ENCODE data around the gene INHBC.

- TF ChIP-seq CTCF (conservative IDR thresholded peaks at IDR 0.05), result no peak
- no peak for TF ChIP-seq EZH2 (IDR thresholded peaks at IDR 0.05; ENCODE audit: low read depth)
Measured at GRCh38 chr12:57456737-57457490, 22.3 kb downstream of the INHBC start.
